ENCODE results near the gene TRIM15. TPM values are rescaled to one million over a fixed set of nuclear protein-coding genes. Genes with fewer than 3 reads are reported as not detected.
A peak's percentile ranks its signal among the peaks of the same experiment; 100 is the strongest.

TRIM15 gene
- total and polyA plus RNA-seq, 12 donors, result not detected

DNA sequence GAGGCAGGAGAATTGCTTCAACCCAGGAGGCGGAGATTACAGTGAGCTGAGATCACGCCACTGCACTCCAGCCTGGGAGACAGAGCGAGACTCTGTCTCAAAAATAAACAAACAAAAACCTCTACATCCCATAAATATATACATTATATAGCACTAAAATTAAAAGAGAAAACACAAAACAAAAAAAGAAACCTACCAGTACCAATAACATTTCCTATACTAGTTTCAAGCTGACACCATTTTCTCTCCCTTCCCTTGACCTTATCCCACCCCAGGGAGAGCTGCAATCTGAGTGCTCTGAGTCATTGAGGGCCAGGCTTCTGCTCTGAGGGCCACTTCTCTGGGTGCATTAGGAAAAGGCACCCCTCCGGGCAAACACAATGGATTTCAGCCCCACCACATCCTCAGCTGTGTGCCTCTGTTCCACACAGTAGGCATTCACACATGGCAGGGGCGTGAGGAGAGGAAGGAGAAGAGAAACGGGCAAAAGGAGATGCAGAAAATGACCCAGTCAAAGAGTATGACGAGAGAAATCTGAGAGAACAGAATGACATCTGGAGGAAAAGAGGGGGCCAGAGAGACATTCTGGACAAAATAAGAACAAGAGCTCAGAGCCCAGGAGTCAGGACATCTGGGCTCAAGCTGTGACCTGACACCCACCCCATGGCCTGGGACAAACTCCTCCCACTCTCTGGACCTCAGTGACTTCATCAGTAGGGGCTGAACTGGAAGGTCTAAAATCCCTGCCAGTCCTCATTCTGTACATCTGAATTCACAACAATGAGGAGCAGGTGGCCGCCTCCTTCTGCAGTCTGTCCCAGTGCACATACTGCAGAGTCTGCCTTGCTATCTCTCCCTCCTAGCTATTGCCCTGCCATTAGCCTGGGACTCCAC, 31.7 kb downstream of the TRIM15 start:
- H3K27ac ChIP-seq, result no peak overlapping the region
- TF ChIP-seq POLR2A (IDR thresholded peaks at IDR 0.05), result no peak
- TF ChIP-seq, protein P1, sequence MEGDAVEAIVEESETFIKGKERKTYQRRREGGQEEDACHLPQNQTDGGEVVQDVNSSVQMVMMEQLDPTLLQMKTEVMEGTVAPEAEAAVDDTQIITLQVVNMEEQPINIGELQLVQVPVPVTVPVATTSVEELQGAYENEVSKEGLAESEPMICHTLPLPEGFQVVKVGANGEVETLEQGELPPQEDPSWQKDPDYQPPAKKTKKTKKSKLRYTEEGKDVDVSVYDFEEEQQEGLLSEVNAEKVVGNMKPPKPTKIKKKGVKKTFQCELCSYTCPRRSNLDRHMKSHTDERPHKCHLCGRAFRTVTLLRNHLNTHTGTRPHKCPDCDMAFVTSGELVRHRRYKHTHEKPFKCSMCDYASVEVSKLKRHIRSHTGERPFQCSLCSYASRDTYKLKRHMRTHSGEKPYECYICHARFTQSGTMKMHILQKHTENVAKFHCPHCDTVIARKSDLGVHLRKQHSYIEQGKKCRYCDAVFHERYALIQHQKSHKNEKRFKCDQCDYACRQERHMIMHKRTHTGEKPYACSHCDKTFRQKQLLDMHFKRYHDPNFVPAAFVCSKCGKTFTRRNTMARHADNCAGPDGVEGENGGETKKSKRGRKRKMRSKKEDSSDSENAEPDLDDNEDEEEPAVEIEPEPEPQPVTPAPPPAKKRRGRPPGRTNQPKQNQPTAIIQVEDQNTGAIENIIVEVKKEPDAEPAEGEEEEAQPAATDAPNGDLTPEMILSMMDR (IDR thresholded peaks at IDR 0.05), result no peak
- H3K27me3 ChIP-seq, result no peaks in the 10 kb centered on the region
- H3K4me1 ChIP-seq (replicated peaks in 1 of 2), result peaks cover 8 to 10% of the 10 kb centered on the region in 2 donors
- no peak overlapping the region for H3K4me3 ChIP-seq
- peaks cover 0 to 63% of the 10 kb centered on the region in 2 donors for H3K36me3 ChIP-seq (replicated peaks in 1 of 2)
- no peaks in the 10 kb centered on the region for H3K9me3 ChIP-seq (replicated peaks in 1 of 3)
- intact Hi-C loops (cut with DNase I), result no loop called here
- 70 to 79% (median 76%) methylated on average over 8 of the region's 8 CpGs for WGBS, 4 donors
- DNase-seq, result peak in 3 of 7 donors; percentile 45 to 56 (median 47)

DNA sequence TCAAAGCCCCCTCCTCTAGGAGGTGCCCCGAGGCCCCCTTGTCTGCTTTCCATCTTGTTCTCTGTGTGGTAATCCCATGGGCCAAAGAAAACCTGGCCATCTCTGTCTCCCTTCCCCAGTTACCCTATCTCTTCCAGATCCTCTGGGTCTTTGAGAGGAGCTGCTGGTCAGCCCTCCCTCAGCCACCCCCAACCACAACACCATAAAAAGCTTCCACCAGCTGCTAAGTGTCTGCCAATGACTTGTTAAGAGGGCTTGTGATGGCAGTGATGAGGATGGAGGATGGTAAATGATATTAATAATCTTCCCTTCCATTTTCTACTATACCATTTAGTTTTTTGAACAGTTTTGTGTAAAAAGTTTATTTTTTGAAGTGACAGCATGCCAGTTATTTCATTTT, 32.6 kb downstream of the TRIM15 start:
- Histone ChIP-seq H3K4me1 (replicated peaks in 1 of 2) (peaks cover 8 to 11% of the 10 kb centered on the region in 2 donors), H3K4me3 (no peak overlapping the region), H3K9me3 (replicated peaks in 1 of 3) (no peaks in the 10 kb centered on the region), H3K36me3 (replicated peaks in 1 of 2) (peaks cover 0 to 66% of the 10 kb centered on the region in 2 donors), H3K27me3 (no peaks in the 10 kb centered on the region), H3K27ac (no peak overlapping the region)
- no peak for DNase-seq
- intact Hi-C loops (cut with DNase I), result no loop called here
- 90 to 100% (median 97%) methylated on average over 1 of the region's 1 CpG for WGBS, 4 donors
- TF ChIP-seq POLR2A (IDR thresholded peaks at IDR 0.05), result no peak
- TF ChIP-seq, protein P1 (IDR thresholded peaks at IDR 0.05), result no peak

DNA sequence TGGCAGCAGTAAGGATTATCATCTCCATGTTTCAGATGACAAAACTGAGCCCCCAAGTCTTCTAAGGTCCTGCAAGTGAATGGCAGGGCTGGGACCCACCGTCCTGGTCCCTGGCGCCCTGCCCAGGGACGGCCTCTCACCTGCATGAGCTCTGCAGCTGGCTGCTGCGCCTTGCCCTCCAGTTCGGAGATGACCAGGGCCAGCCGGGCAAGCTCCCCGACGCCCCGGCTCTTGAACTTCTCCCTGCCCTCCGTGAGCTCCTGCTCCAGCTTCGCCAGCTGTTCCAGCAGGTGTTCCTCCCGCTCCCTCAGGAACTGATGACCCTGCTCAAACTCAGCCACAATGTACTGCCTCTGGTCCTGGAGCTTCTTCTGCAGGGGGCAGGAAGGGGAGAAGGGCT, 33.0 kb downstream of the TRIM15 start:
- TF ChIP-seq POLR2A (IDR thresholded peaks at IDR 0.05), result no peak
- TF ChIP-seq, protein P1 (IDR thresholded peaks at IDR 0.05), result no peak
- H3K27ac ChIP-seq, result no peak overlapping the region
- H3K27me3 ChIP-seq, result no peaks in the 10 kb centered on the region
- WGBS, 4 donors, result 92 to 98% (median 94%) methylated on average over 2 to 12 of the region's 12 CpGs
- no peak overlapping the region for H3K4me3 ChIP-seq
- intact Hi-C loops (cut with DNase I), result no loop called here
- H3K9me3 ChIP-seq (replicated peaks in 1 of 3), result no peaks in the 10 kb centered on the region
- peaks cover 0 to 66% of the 10 kb centered on the region in 2 donors for H3K36me3 ChIP-seq (replicated peaks in 1 of 2)
- DNase-seq, result no peak
- peaks cover 8 to 15% of the 10 kb centered on the region in 2 donors for H3K4me1 ChIP-seq (replicated peaks in 1 of 2)

DNA sequence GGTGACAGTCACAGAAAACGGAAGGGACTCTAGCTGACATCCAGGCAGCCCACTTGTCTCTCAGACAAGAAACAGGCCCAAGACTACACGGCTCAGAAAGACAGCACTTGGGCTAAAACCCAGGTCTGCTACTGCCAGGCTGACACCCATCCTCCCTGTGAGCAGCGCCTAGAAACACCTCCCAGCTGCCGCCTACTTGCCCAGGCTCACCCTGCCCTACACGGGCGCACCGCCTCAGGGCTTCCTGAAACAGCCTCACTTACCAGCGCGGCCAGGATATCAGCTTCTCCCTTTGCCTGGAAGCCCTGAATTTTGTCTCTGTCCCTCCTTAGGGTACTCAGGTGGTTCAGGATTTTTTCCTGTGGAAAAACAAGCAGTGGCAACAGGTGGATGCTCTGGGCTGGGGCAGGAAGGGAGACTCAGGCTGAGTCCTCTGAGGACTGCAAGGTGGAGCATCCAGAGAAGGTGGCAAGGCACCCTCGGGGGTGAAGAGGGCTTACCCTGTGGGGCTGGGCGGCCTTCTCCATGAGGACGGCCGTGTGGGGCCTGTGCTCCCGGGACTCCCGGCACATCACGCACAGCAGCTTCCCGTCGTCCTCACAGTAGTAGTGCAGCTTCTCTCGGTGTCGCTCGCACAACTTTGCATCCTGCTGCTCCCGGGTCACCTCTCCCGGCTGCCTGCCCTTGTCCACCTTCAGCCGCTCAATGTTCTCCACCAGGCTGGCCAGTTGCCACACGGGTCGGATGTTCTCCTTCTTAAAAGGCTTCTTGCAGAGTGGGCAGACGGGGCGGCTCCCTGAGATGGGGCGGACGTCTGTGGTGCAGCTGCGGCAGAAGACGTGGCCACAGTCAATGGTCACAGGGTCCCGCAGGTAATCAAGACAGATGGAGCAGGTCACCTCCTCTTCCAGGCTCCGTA, 35.1 kb downstream of the TRIM15 start:
- DNase-seq, result peak in 1 of 7 donors; percentile 22
- 85 to 92% (median 89%) methylated on average over 31 to 34 of the region's 34 CpGs for WGBS, 4 donors
- Histone ChIP-seq H3K4me1 (replicated peaks in 1 of 2) (peaks cover 8 to 28% of the 10 kb centered on the region in 2 donors), H3K36me3 (replicated peaks in 1 of 2) (peaks cover 0 to 66% of the 10 kb centered on the region in 2 donors), H3K4me3 (no peak overlapping the region), H3K9me3 (replicated peaks in 1 of 3) (no peaks in the 10 kb centered on the region), H3K27ac (no peak overlapping the region), H3K27me3 (no peaks in the 10 kb centered on the region)
- intact Hi-C loops (cut with DNase I), result no loop called here
- no peak for TF ChIP-seq POLR2A (IDR thresholded peaks at IDR 0.05)
- TF ChIP-seq, protein P1 (IDR thresholded peaks at IDR 0.05), result no peak

Data from adrenal gland (tissue), 12 donors.